Endothelial cell of umbilical vein (primary cell): ENCODE data around the gene ATG12. TPM values are rescaled to one million over a fixed set of nuclear protein-coding genes. Genes with fewer than 3 reads are reported as not detected.

ENCODE experiments used
- BruUV-seq: library from RNA; stranded (reverse); fragments of 400-500 nt; replicated peaks from 2 replicates; lab custom pipeline; 2021; lab: Mats Ljungman, UMichigan
- CTCF ChIA-PET: fragments of 300-600, 350-600 bp; sonication (Branson Sonifier 250); formaldehyde crosslinking; loops from one replicate; lab custom pipeline; 2021; ENCODE audit warnings: antibody characterized with exemption, inconsistent platforms; lab: Charles Lee
- POLR2A ChIA-PET: fragments of 300-600, 350-600 bp; sonication (Branson Sonifier 250); formaldehyde crosslinking; loops from one replicate; lab custom pipeline; 2021; ENCODE audit warnings: antibody characterized with exemption, inconsistent platforms; lab: Charles Lee
- DNase-seq: peaks from one replicate; pipeline ENCODE4 v3.0.0-alpha.2; 2011; ENCODE audit warnings: low read depth, low spot score
- FAIRE-seq: peaks from 2 replicates; lab custom pipeline; 2011; peaks lifted over from hg19 to GRCh38; lab: Jason Lieb, UNC
- H2AFZ ChIP-seq: 2 replicates; pipeline ENCODE4 v1.6.0; 2012; ENCODE audit warnings: low read depth, low read length, control low read depth, inconsistent platforms
- H3K27ac ChIP-seq: 2 replicates; pipeline ENCODE4 v1.5.1; 2011; ENCODE audit warnings: low read depth, mild to moderate bottlenecking, control low read depth, low read length, moderate library complexity; ENCODE audit not compliant: insufficient read depth
- H3K27me3 ChIP-seq, 2 experiments: 2 replicates each; pipeline versions ENCODE4 v1.6.0 to v1.6.1; 2011; ENCODE audit warnings: low read length in 2 of 2, mixed read lengths in 1 of 2; ENCODE audit not compliant: control insufficient read depth in 2 of 2, insufficient read depth in 2 of 2
- H3K36me3 ChIP-seq, 2 experiments: 2 replicates in 1 of 2; 3 replicates in 1 of 2; pipeline ENCODE4 v1.5.1; 2011; ENCODE audit warnings: low read length in 2 of 2, mild to moderate bottlenecking in 1 of 2, moderate library complexity in 1 of 2; ENCODE audit not compliant: control insufficient read depth in 2 of 2, insufficient read depth in 2 of 2; ENCODE audit errors: extremely low read depth in 1 of 2
- H3K4me1 ChIP-seq: 3 replicates; pipeline ENCODE4 v1.5.1; 2011; ENCODE audit warnings: mild to moderate bottlenecking, low read length; ENCODE audit not compliant: control insufficient read depth, insufficient read depth; ENCODE audit errors: extremely low read depth
- H3K4me2 ChIP-seq: 2 replicates; pipeline ENCODE4 v1.6.1; 2011; ENCODE audit warnings: low read length, control low read depth, mixed read lengths; ENCODE audit not compliant: insufficient read depth
- H3K4me3 ChIP-seq, 3 experiments: fragments of 200-600 bp in 1 of 3; sonication (generic), shearing (Covaris generic) in 1 of 3; replicated peaks in 1 of 3; 2 replicates each; pipeline ENCODE4 v1.5.1; 2011 to 2016; ENCODE audit warnings: control low read depth in 3 of 3, low read length in 3 of 3, mild to moderate bottlenecking in 2 of 3, inconsistent platforms in 1 of 3, low read depth in 1 of 3, moderate library complexity in 1 of 3; ENCODE audit not compliant: insufficient read depth in 1 of 3
- H3K79me2 ChIP-seq: 2 replicates; pipeline ENCODE4 v1.6.0; 2012; ENCODE audit warnings: low read length, inconsistent platforms; ENCODE audit not compliant: control insufficient read depth, insufficient read depth
- H3K9ac ChIP-seq: replicated peaks from 2 replicates; pipeline ENCODE3; 2011; ENCODE audit warnings: low read length, control low read depth; ENCODE audit not compliant: insufficient read depth; ENCODE audit errors: extremely low read depth
- H3K9me1 ChIP-seq: replicated peaks from 3 replicates; pipeline ENCODE4 v1.6.0; 2011; ENCODE audit warnings: mild to moderate bottlenecking, low read length; ENCODE audit not compliant: control insufficient read depth, insufficient read depth; ENCODE audit errors: extremely low read depth
- H3K9me3 ChIP-seq: replicated peaks from 2 replicates; pipeline ENCODE4 v1.5.1; 2012; ENCODE audit warnings: low read length, inconsistent platforms; ENCODE audit not compliant: control insufficient read depth, insufficient read depth
- H4K20me1 ChIP-seq: replicated peaks from 2 replicates; pipeline ENCODE3; 2011; ENCODE audit warnings: mild to moderate bottlenecking, low read length; ENCODE audit not compliant: control insufficient read depth, insufficient read depth; ENCODE audit errors: extremely low read depth
- CTCF ChIP-seq, 2 donors: IDR thresholded peaks; 1 replicate in 1 of 2; 2 replicates in 1 of 2; pipeline ENCODE4 v1.5.1; 2011; ENCODE audit warnings: low read length in 2 of 2, mild to moderate bottlenecking in 2 of 2, moderate library complexity in 2 of 2, control low read depth in 1 of 2, inconsistent platforms in 1 of 2, low read depth in 1 of 2; ENCODE audit not compliant: insufficient read depth in 1 of 2; ENCODE audit errors: extremely low read depth in 1 of 2
- EZH2 ChIP-seq: IDR thresholded peaks from 2 replicates; pipeline ENCODE4 v1.6.1; 2012; ENCODE audit warnings: borderline replicate concordance, low read depth, mild to moderate bottlenecking, moderate library complexity, low read length, inconsistent platforms; ENCODE audit not compliant: severe bottlenecking
- FOS ChIP-seq: IDR thresholded peaks from 2 replicates; pipeline ENCODE4 v1.6.1; 2011; ENCODE audit warnings: mild to moderate bottlenecking, low read length, moderate library complexity, borderline replicate concordance; ENCODE audit not compliant: insufficient read depth
- GATA2 ChIP-seq: IDR thresholded peaks from 2 replicates; pipeline ENCODE4 v1.7.0; 2011; ENCODE audit warnings: low read depth, mild to moderate bottlenecking, moderate library complexity, mixed read lengths, low read length; ENCODE audit not compliant: insufficient read length, insufficient read depth
- JUN ChIP-seq: IDR thresholded peaks from 2 replicates; pipeline ENCODE4 v1.6.1; 2011; ENCODE audit warnings: borderline replicate concordance, low read depth; ENCODE audit not compliant: insufficient read length, insufficient read depth
- MAX ChIP-seq: IDR thresholded peaks from 2 replicates; pipeline ENCODE4 v1.6.1; 2011; ENCODE audit not compliant: insufficient read depth, insufficient read length
- MYC ChIP-seq: IDR thresholded peaks from one replicate; pipeline ENCODE4 v1.6.1; 2011; ENCODE audit warnings: mild to moderate bottlenecking, low read depth, low read length
- POLR2A ChIP-seq: IDR thresholded peaks from 2 replicates; pipeline ENCODE4 v1.6.1; 2012; ENCODE audit warnings: low read depth, mild to moderate bottlenecking, control low read depth, low read length
- POLR2AphosphoS5 ChIP-seq: IDR thresholded peaks from 2 replicates; pipeline ENCODE4 v1.6.1; 2012; ENCODE audit warnings: low read depth, mild to moderate bottlenecking, control low read depth, low read length, moderate library complexity; ENCODE audit not compliant: insufficient read depth
- dilution Hi-C: fragments of 300-500 bp; cut with MboI; formaldehyde crosslinking; loops from one replicate; pipeline ENCODE4 v1.15.0; 2019; ENCODE audit warnings: low sequenced_read_pairs; ENCODE audit not compliant: extremely low pct_ligation_motif_present
- intact Hi-C: fragments of 100-400 bp; cut with micrococcal nuclease; formaldehyde crosslinking; loops from one replicate; pipeline ENCODE4 v1.10.0; 2022
- polyA plus RNA-seq, 4 experiments: library from polyadenylated mRNA; depleted of rRNA in 3 of 4; stranded (reverse) in 3 of 4; unstranded in 1 of 4; fragments of >200 nt; gene quantifications; 2 replicates each; pipeline versions ENCODE4 v1.2.1 to v1.2.3, GENCODE V29; 2011 to 2012; ENCODE audit warnings: missing spikeins in 1 of 4
- total RNA-seq: library from RNA; stranded (reverse); gene quantifications from 2 replicates; pipeline ENCODE4 v1.2.3, GENCODE V29; 2021

ATG12 gene
- total and polyA plus RNA-seq, 2 donors (not counting 3 experiments of a cell fraction or from before 2014, with no cell fraction given), result 27.5 to 62.0 TPM

- DNase-seq, result no peak
- TF ChIP-seq CTCF (IDR thresholded peaks at IDR 0.05; ENCODE audit: extremely low read depth in 1 of 2, insufficient read depth in 1 of 2, low read depth in 1 of 2, low read length in 2 of 2), result no peak
- peak; percentile 21 for TF ChIP-seq GATA2
- Histone ChIP-seq H3K9me1 (no peaks in the 10 kb centered on the region), H3K27ac (no peak overlapping the region), H3K4me1 (peaks cover 10% of the 10 kb centered on the region), H3K9me3 (no peaks in the 10 kb centered on the region), H3K27me3 (no peaks in the 10 kb centered on the region), H2AFZ (no peak overlapping the region), H3K79me2 (peaks cover 7% of the 10 kb centered on the region), H4K20me1 (no peaks in the 10 kb centered on the region), H3K9ac (no peak overlapping the region), H3K36me3 (peaks cover 0 to 5% of the 10 kb centered on the region in 2 experiments), H3K4me2 (no peak overlapping the region), H3K4me3 (no peak overlapping the region)
- FAIRE-seq, result no peak
- no TSS peak for BruUV-seq
- intact Hi-C loops (no loop called here), dilution Hi-C loops (no loop called here)
- ChIA-PET CTCF (interaction anchor here (1.2 to 1.6 kb wide), 3 partner anchors 18 to 199 kb away, joined by 3 to 5 read pairs (median 4); no protein-coding TSS in a partner anchor), POLR2A (no interaction called here)
Observed at GRCh38 chr5:115869256-115869795, 28.0 kb upstream of the ATG12 start.

GRCh38 chr5:115859378-115859777, 18.0 kb upstream of the ATG12 start:
- intact Hi-C loops (no loop called here), dilution Hi-C loops (no loop called here)
- no peaks in the 10 kb centered on the region for H3K9me3 ChIP-seq
- H3K79me2 ChIP-seq, result peaks cover 59% of the 10 kb centered on the region
- TF ChIP-seq FOS (no peak), POLR2A (no peak), GATA2 (no peak), MAX (no peak), EZH2 (no peak), MYC (no peak), CTCF (IDR thresholded peaks at IDR 0.05; ENCODE audit: extremely low read depth in 1 of 2, insufficient read depth in 1 of 2, low read depth in 1 of 2, low read length in 2 of 2) (no peak), JUN (no peak), POLR2AphosphoS5 (no peak)
- DNase-seq (no peak), FAIRE-seq (no peak)
- H3K4me2 ChIP-seq, result no peak overlapping the region
- no TSS peak for BruUV-seq
- H3K27ac ChIP-seq, result no peak overlapping the region
- no peaks in the 10 kb centered on the region for H3K36me3 ChIP-seq
- H2AFZ ChIP-seq, result no peak overlapping the region
- no peak overlapping the region for H3K4me3 ChIP-seq
- peaks cover 16% of the 10 kb centered on the region for H4K20me1 ChIP-seq
- no peaks in the 10 kb centered on the region for H3K27me3 ChIP-seq
- ChIA-PET CTCF (interaction anchor here (1.5 kb wide), 1 partner anchor 28 kb away, joined by 3 read pairs; no protein-coding TSS in a partner anchor), POLR2A (no interaction called here)
- no peak overlapping the region for H3K9ac ChIP-seq
- H3K4me1 ChIP-seq, result peaks cover 19% of the 10 kb centered on the region
- no peaks in the 10 kb centered on the region for H3K9me1 ChIP-seq
